COR-L47 (cell line): ENCODE measurements around the gene KLHL7.

Experiments used
- DNase-seq: peaks from one replicate; lab custom pipeline; 2025; lab: John Stamatoyannopoulos, UW

KLHL7 gene

GRCh38 chr7:23105644-23106056, at the start of gene KLHL7:
TSS of gene KLHL7 (plus strand) at chr7:23105785. CDS start at chr7:23106027, 242 bp downstream.
- peak; percentile 95 for DNase-seq

GRCh38 chr7:23058408-23059096, 47.0 kb upstream of the KLHL7 start:
- DNase-seq: no peak

GRCh38 chr7:23061327-23061726, 44.3 kb upstream of the KLHL7 start:
- no peak for DNase-seq

GRCh38 chr7:23062452-23062851, 43.1 kb upstream of the KLHL7 start:
- no peak for DNase-seq

- DNase-seq: no peak
These were observed 39.6 kb upstream of the KLHL7 start for GRCh38 chr7:23065974-23066373.

GRCh38 chr7:23067271-23067670, 38.3 kb upstream of the KLHL7 start:
- DNase-seq: no peak

GRCh38 chr7:23072048-23072447, 33.5 kb upstream of the KLHL7 start:
- peak; percentile 13 for DNase-seq

- no peak for DNase-seq
These were observed 32.7 kb upstream of the KLHL7 start for GRCh38 chr7:23072922-23073321.

GRCh38 chr7:23074443-23075261, 30.9 kb upstream of the KLHL7 start:
- DNase-seq: peak; percentile 53

- no peak for DNase-seq
These were observed 30.0 kb upstream of the KLHL7 start for GRCh38 chr7:23075571-23075970.

- no peak for DNase-seq
These were observed 28.8 kb upstream of the KLHL7 start for GRCh38 chr7:23076772-23077171.

GRCh38 chr7:23093111-23093510, 12.5 kb upstream of the KLHL7 start:
- no peak for DNase-seq

- DNase-seq: no peak
These were observed 12.0 kb upstream of the KLHL7 start for GRCh38 chr7:23093546-23093945.

- DNase-seq: no peak
These were observed 8.9 kb upstream of the KLHL7 start for GRCh38 chr7:23096518-23097290.

- no peak for DNase-seq
These were observed 7.6 kb upstream of the KLHL7 start for GRCh38 chr7:23098029-23098428.

- DNase-seq: no peak
These were observed 7.1 kb upstream of the KLHL7 start for GRCh38 chr7:23098460-23098859.

GRCh38 chr7:23100697-23101096, 4.9 kb upstream of the KLHL7 start:
- DNase-seq: no peak

GRCh38 chr7:23105086-23105643, 420 bp upstream of the KLHL7 start:
- no peak for DNase-seq

GRCh38 chr7:23106057-23106822, 655 bp downstream of the KLHL7 start:
- DNase-seq: peak; percentile 29

- no peak for DNase-seq
These were observed 1.5 kb downstream of the KLHL7 start for GRCh38 chr7:23106823-23107663.

- DNase-seq: no peak
These were observed 2.2 kb downstream of the KLHL7 start for GRCh38 chr7:23107781-23108180.
